Suprapubic skin (tissue), 4 donors: ENCODE measurements around the gene EXOSC7. TPM values are rescaled to one million over a fixed set of nuclear protein-coding genes. Genes with fewer than 3 reads are reported as not detected.

Experiments
- DNase-seq, 2 donors: peaks; one replicate each; pipeline ENCODE4 v3.0.0-alpha.2; 2019; ENCODE audit warnings: low spot score in 2 of 2
- H3K27ac ChIP-seq: fragments of 200-600 bp; sonication (generic); one replicate; pipeline ENCODE4 v1.5.1; 2019
- H3K27me3 ChIP-seq: fragments of 200-600 bp; sonication (generic); one replicate; pipeline ENCODE4 v1.5.1; 2019
- H3K36me3 ChIP-seq: fragments of 200-600 bp; sonication (generic); one replicate; pipeline ENCODE4 v1.5.1; 2019
- H3K4me1 ChIP-seq: fragments of 200-600 bp; sonication (generic); one replicate; pipeline ENCODE4 v1.5.1; 2019
- H3K4me3 ChIP-seq: fragments of 200-600 bp; sonication (generic); one replicate; pipeline ENCODE4 v1.5.1; 2019; ENCODE audit warnings: mild to moderate bottlenecking
- H3K9me3 ChIP-seq: fragments of 200-600 bp; sonication (generic); one replicate; pipeline ENCODE4 v1.5.1; 2019
- CTCF ChIP-seq, 2 donors: fragments of 200-600 bp in 1 of 2; fragments of 450-650 bp in 1 of 2; sonication (generic) in 1 of 2; IDR thresholded peaks; one replicate each; pipeline ENCODE4 v1.5.1; 2016 to 2019; ENCODE audit warnings: antibody characterized with exemption in 2 of 2, mild to moderate bottlenecking in 1 of 2, moderate library complexity in 1 of 2
- EP300 ChIP-seq: sonication (generic); formaldehyde crosslinking; IDR thresholded peaks from one replicate; pipeline ENCODE4 v1.6.1; 2017; ENCODE audit warnings: antibody characterized with exemption
- POLR2A ChIP-seq, 2 donors: fragments of 450-650 bp; IDR thresholded peaks; one replicate each; pipeline ENCODE4 v1.6.1; 2017; ENCODE audit warnings: antibody characterized with exemption in 2 of 2, mild to moderate bottlenecking in 2 of 2, moderate library complexity in 2 of 2
- POLR2AphosphoS5 ChIP-seq, 3 donors: sonication (generic); formaldehyde crosslinking; IDR thresholded peaks; one replicate each; pipeline ENCODE4 v1.6.1; 2017; ENCODE audit warnings: antibody characterized with exemption in 3 of 3
- WGBS: methylation state at CpG from one replicate; pipeline ENCODE4 v1.1.5; 2018; 5-methylcytosine and 5-hydroxymethylcytosine counted together
- total RNA-seq, 4 donors: library from RNA; depleted of rRNA; stranded (reverse); fragments of >200 nt; gene quantifications; one replicate each; pipeline ENCODE4 v1.1.0, GENCODE V29; 2016

The EXOSC7 gene
- total RNA-seq, 4 donors from 2014 or later, result 72.1 to 216 (median 88.7) TPM

DNA sequence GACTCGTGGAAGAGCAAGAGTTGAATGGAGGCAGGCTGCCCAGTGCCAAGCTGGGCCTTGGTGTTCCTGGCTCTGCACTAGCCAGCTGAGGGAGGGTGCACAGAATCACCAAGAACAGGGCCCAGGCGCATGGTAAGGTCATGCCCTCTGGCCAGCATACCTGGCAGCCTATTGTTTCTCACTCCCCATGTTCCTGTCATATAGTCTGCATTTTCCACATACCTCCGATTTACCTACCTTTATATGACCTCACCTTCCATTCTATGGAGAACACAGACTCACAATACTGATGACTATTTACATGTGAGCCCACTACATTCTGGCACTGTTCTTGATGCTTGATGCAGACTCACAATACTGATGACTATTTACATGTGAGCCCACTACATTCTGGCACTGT, 55.5 kb downstream of the EXOSC7 start:
- no peak overlapping the region for H3K27ac ChIP-seq
- TF ChIP-seq CTCF (IDR thresholded peaks at IDR 0.05) (no peak), POLR2A (IDR thresholded peaks at IDR 0.05) (no peak), EP300 (no peak), POLR2AphosphoS5 (IDR thresholded peaks at IDR 0.05) (no peak)
- no peaks in the 10 kb centered on the region for H3K9me3 ChIP-seq
- 81% methylated on average over 2 of the region's 3 CpGs for WGBS
- H3K4me3 ChIP-seq, result no peak overlapping the region
- H3K27me3 ChIP-seq, result no peaks in the 10 kb centered on the region
- DNase-seq, result no peak
- peaks cover 11% of the 10 kb centered on the region for H3K36me3 ChIP-seq
- peaks cover 62% of the 10 kb centered on the region for H3K4me1 ChIP-seq

GRCh38 chr3:45032113-45032512, 56.1 kb downstream of the EXOSC7 start:
- peaks cover 63% of the 10 kb centered on the region for H3K4me1 ChIP-seq

GRCh38 chr3:45033791-45034190, 57.7 kb downstream of the EXOSC7 start:
- 62% methylated on average over 6 of the region's 6 CpGs for WGBS
- Histone ChIP-seq H3K9me3 (no peaks in the 10 kb centered on the region), H3K4me1 (peaks cover 48% of the 10 kb centered on the region), H3K27me3 (no peaks in the 10 kb centered on the region), H3K4me3 (no peak overlapping the region), H3K27ac (peak overlapping the region; percentile 71), H3K36me3 (peaks cover 11% of the 10 kb centered on the region)
- no peak for TF ChIP-seq CTCF (IDR thresholded peaks at IDR 0.05)
- TF ChIP-seq POLR2A (IDR thresholded peaks at IDR 0.05), result no peak
- TF ChIP-seq EP300, result no peak
- no peak for TF ChIP-seq POLR2AphosphoS5 (IDR thresholded peaks at IDR 0.05)
- no peak for DNase-seq

More at GRCh38 chr3:45032113-45032512, 56.1 kb downstream of the EXOSC7 start:
- no peaks in the 10 kb centered on the region for H3K27me3 ChIP-seq
- no peak overlapping the region for H3K27ac ChIP-seq
- no peak for TF ChIP-seq EP300
- no peak for TF ChIP-seq CTCF (IDR thresholded peaks at IDR 0.05)
- TF ChIP-seq POLR2AphosphoS5 (IDR thresholded peaks at IDR 0.05), result no peak
- TF ChIP-seq POLR2A (IDR thresholded peaks at IDR 0.05), result no peak
- 98% methylated on average over 2 of the region's 2 CpGs for WGBS
- H3K4me3 ChIP-seq, result no peak overlapping the region
- no peaks in the 10 kb centered on the region for H3K9me3 ChIP-seq
- peaks cover 11% of the 10 kb centered on the region for H3K36me3 ChIP-seq
- DNase-seq, result no peak

GRCh38 chr3:45034612-45035252, 58.7 kb downstream of the EXOSC7 start:
- Histone ChIP-seq H3K4me3 (no peak overlapping the region), H3K27me3 (no peaks in the 10 kb centered on the region), H3K9me3 (no peaks in the 10 kb centered on the region)

More at GRCh38 chr3:45034612-45035252, 58.7 kb downstream of the EXOSC7 start:
- 75% methylated on average over 3 of the region's 3 CpGs for WGBS
- peaks cover 40% of the 10 kb centered on the region for H3K4me1 ChIP-seq
- TF ChIP-seq POLR2AphosphoS5 (IDR thresholded peaks at IDR 0.05) (no peak), POLR2A (IDR thresholded peaks at IDR 0.05) (no peak), CTCF (IDR thresholded peaks at IDR 0.05) (no peak), EP300 (no peak)
- peaks cover 11% of the 10 kb centered on the region for H3K36me3 ChIP-seq
- DNase-seq, result peak; percentile 83 to 85
- peak overlapping the region; percentile 71 for H3K27ac ChIP-seq
